Fibroblast of lung (primary cell): ENCODE results near the gene PDHX. TPM values are rescaled to one million over a fixed set of nuclear protein-coding genes. Genes with fewer than 3 reads are reported as not detected.

ENCODE experiments used
- DNase-seq, 2 donors: peaks; one replicate each; pipeline versions ENCODE4 v3.0.0 to v3.0.0-alpha.2; 2010; ENCODE audit warnings: low read depth in 2 of 2
- H2AFZ ChIP-seq: 2 replicates; pipeline ENCODE4 v1.5.1; 2012; ENCODE audit warnings: low read length, control low read depth, inconsistent platforms
- H3K27ac ChIP-seq: 2 replicates; pipeline ENCODE4 v1.5.1; 2011; ENCODE audit warnings: low read length, control low read depth; ENCODE audit not compliant: insufficient read depth
- H3K27me3 ChIP-seq: 2 replicates; pipeline ENCODE4 v1.5.1; 2011; ENCODE audit warnings: mild to moderate bottlenecking, low read length; ENCODE audit not compliant: control insufficient read depth, insufficient read depth
- H3K36me3 ChIP-seq: 2 replicates; pipeline ENCODE4 v1.5.1; 2011; ENCODE audit warnings: low read length; ENCODE audit not compliant: control insufficient read depth, insufficient read depth
- H3K4me1 ChIP-seq: 2 replicates; pipeline ENCODE4 v1.5.1; 2011; ENCODE audit warnings: low read length; ENCODE audit not compliant: control insufficient read depth, insufficient read depth; ENCODE audit errors: extremely low read depth
- H3K4me2 ChIP-seq: 2 replicates; pipeline ENCODE4 v1.5.1; 2011; ENCODE audit warnings: low read length, control low read depth; ENCODE audit not compliant: insufficient read depth; ENCODE audit errors: extremely low read depth
- H3K4me3 ChIP-seq, 4 experiments: fragments of 200-600 bp in 1 of 4; sonication (generic) in 1 of 4; replicated peaks in 1 of 4; 2 replicates each; pipeline ENCODE4 v1.5.1; 2011 to 2016; ENCODE audit warnings: low read length in 4 of 4, low read depth in 3 of 4, mild to moderate bottlenecking in 3 of 4, control low read depth in 2 of 4, inconsistent platforms in 1 of 4, mixed read lengths in 1 of 4; ENCODE audit not compliant: insufficient read depth in 1 of 4; ENCODE audit errors: control extremely low read depth in 1 of 4
- H3K79me2 ChIP-seq: 2 replicates; pipeline ENCODE4 v1.5.1; 2012; ENCODE audit warnings: mild to moderate bottlenecking, low read length, inconsistent platforms; ENCODE audit not compliant: control insufficient read depth, insufficient read depth
- H3K9ac ChIP-seq: 2 replicates; pipeline ENCODE4 v1.5.1; 2011; ENCODE audit warnings: mild to moderate bottlenecking, low read length, control low read depth; ENCODE audit not compliant: insufficient read depth
- H3K9me3 ChIP-seq: 2 replicates; pipeline ENCODE4 v1.5.1; 2012; ENCODE audit warnings: low read depth, low read length; ENCODE audit not compliant: control insufficient read depth, insufficient read depth
- H4K20me1 ChIP-seq: 2 replicates; pipeline ENCODE4 v1.5.1; 2011; ENCODE audit warnings: low read length; ENCODE audit not compliant: control insufficient read depth, insufficient read depth; ENCODE audit errors: extremely low read depth
- CTCF ChIP-seq, 2 donors: IDR thresholded peaks in 1 of 2; conservative IDR thresholded peaks in 1 of 2; 1 replicate in 1 of 2; 2 replicates in 1 of 2; pipeline ENCODE4 v1.5.1; 2011 to 2012; ENCODE audit warnings: low read length in 2 of 2, control low read depth in 1 of 2, inconsistent platforms in 1 of 2, low read depth in 1 of 2, mild to moderate bottlenecking in 1 of 2
- EZH2 ChIP-seq: IDR thresholded peaks from 2 replicates; pipeline ENCODE4 v1.5.1; 2012; ENCODE audit warnings: low read length, control low read depth, mild to moderate bottlenecking; ENCODE audit errors: missing control alignments
- polyA plus RNA-seq, 2 donors: library from polyadenylated mRNA; depleted of rRNA in 1 of 2; stranded (reverse) in 1 of 2; unstranded in 1 of 2; fragments of >200 nt; gene quantifications; 2 replicates each; pipeline ENCODE4 v1.2.1, GENCODE V29; 2011 to 2012; ENCODE audit warnings: missing spikeins in 1 of 2
- total RNA-seq: library from RNA; depleted of rRNA; stranded (reverse); fragments of >200 nt; gene quantifications from 2 replicates; pipeline ENCODE4 v1.2.1, GENCODE V29; 2014

PDHX gene
- total and polyA plus RNA-seq, 2 donors (not counting 1 experiment from before 2014, with no cell fraction given), result 29.6 to 36.5 TPM

GRCh38 chr11:34960277-34960676 lies 43.9 kb downstream of the PDHX start:
- no peak overlapping the region for H3K9ac ChIP-seq
- no peaks in the 10 kb centered on the region for H3K36me3 ChIP-seq
- no peak overlapping the region for H3K4me3 ChIP-seq
- H3K9me3 ChIP-seq, result no peaks in the 10 kb centered on the region
- no peaks in the 10 kb centered on the region for H3K4me1 ChIP-seq
- no peaks in the 10 kb centered on the region for H4K20me1 ChIP-seq
- TF ChIP-seq EZH2 (no peak), CTCF (conservative IDR thresholded peaks at IDR 0.05 in 1 of 2, IDR thresholded peaks at IDR 0.05 in 1 of 2; ENCODE audit: low read depth in 1 of 2, low read length in 2 of 2) (no peak)
- H3K4me2 ChIP-seq, result no peak overlapping the region
- no peaks in the 10 kb centered on the region for H3K27me3 ChIP-seq
- no peak overlapping the region for H2AFZ ChIP-seq
- DNase-seq, result no peak
- no peaks in the 10 kb centered on the region for H3K79me2 ChIP-seq
- no peak overlapping the region for H3K27ac ChIP-seq

GRCh38 chr11:34962034-34962433 lies 45.6 kb downstream of the PDHX start:
- no peak overlapping the region for H3K4me2 ChIP-seq
- no peaks in the 10 kb centered on the region for H3K9me3 ChIP-seq
- no peak overlapping the region for H3K9ac ChIP-seq
- no peak overlapping the region for H3K4me3 ChIP-seq
- DNase-seq, result no peak
- TF ChIP-seq EZH2 (no peak), CTCF (conservative IDR thresholded peaks at IDR 0.05 in 1 of 2, IDR thresholded peaks at IDR 0.05 in 1 of 2; ENCODE audit: low read depth in 1 of 2, low read length in 2 of 2) (no peak)
- no peaks in the 10 kb centered on the region for H3K4me1 ChIP-seq
- H2AFZ ChIP-seq, result no peak overlapping the region
- no peaks in the 10 kb centered on the region for H3K36me3 ChIP-seq
- H3K27ac ChIP-seq, result no peak overlapping the region
- no peaks in the 10 kb centered on the region for H3K79me2 ChIP-seq
- H3K27me3 ChIP-seq, result no peaks in the 10 kb centered on the region
- H4K20me1 ChIP-seq, result no peaks in the 10 kb centered on the region

DNA sequence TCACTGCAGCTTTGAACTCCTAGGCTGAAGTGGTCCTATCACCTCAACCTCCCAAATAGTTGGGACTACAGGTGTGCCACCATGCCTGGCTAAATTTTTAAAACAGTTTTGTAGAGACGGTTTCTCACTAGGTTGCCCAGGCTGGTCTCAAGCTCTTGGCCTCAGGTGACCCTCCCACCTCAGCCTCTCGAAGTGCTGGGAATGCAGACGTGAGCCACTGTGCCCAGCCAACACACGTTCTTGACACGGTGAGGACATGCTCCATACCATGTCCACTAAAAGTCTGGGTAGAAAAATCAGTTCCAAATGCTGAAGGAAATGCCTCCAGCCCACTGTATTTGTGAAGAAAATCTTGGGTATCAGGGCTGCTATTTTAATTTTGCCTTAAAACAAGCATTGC lies 46.9 kb downstream of the PDHX start:
- Histone ChIP-seq H3K36me3 (no peaks in the 10 kb centered on the region), H3K9me3 (no peaks in the 10 kb centered on the region), H4K20me1 (no peaks in the 10 kb centered on the region), H3K27me3 (no peaks in the 10 kb centered on the region), H3K4me1 (no peaks in the 10 kb centered on the region), H3K9ac (no peak overlapping the region), H3K4me2 (no peak overlapping the region), H3K4me3 (no peak overlapping the region), H2AFZ (no peak overlapping the region), H3K79me2 (no peaks in the 10 kb centered on the region), H3K27ac (no peak overlapping the region)
- no peak for TF ChIP-seq EZH2
- TF ChIP-seq CTCF (conservative IDR thresholded peaks at IDR 0.05 in 1 of 2, IDR thresholded peaks at IDR 0.05 in 1 of 2; ENCODE audit: low read depth in 1 of 2, low read length in 2 of 2), result no peak
- no peak for DNase-seq
